ENCODE measurements around the gene SH2D7.

SH2D7 gene

DNA sequence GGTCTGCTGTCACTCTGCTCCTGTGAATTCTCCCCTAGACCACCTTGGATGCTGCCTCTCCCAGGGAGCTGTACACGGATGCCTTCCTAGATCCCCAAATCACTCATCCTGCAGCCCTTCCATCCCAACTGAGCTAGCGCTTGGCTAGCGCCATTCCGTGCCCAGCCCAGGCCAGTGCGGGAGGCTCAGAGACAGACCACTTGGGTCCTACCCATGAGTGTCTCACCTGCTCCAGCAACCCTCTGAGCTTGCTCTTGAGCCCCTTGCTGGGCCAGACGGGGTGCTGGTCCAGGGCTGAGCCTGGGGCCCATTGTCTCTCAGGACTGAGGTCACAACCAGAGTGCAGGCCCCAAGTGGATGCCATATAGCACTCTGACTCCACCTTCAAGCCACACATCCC, 17.7 kb downstream of the SH2D7 start:
- intact Hi-C loops (cut with micrococcal nuclease) = no loop called here
- Mint-ChIP-seq H3K36me3 (ENCODE audit: low read depth) (no peaks in the 10 kb centered on the region), H3K27me3 (peaks cover 2% of the 10 kb centered on the region), H3K4me3 (no peak overlapping the region), H3K27ac (no peak overlapping the region), H3K9me3 (no peaks in the 10 kb centered on the region), H3K4me1 (ENCODE audit: low read depth) (peaks cover 29% of the 10 kb centered on the region)

GRCh38 chr15:78110916-78111475, 18.6 kb downstream of the SH2D7 start:
- Mint-ChIP-seq H3K4me3 (no peak overlapping the region), H3K27me3 (peaks cover 2% of the 10 kb centered on the region), H3K4me1 (ENCODE audit: low read depth) (peaks cover 20% of the 10 kb centered on the region), H3K36me3 (ENCODE audit: low read depth) (no peaks in the 10 kb centered on the region), H3K9me3 (no peaks in the 10 kb centered on the region), H3K27ac (no peak overlapping the region)
- intact Hi-C loops (cut with micrococcal nuclease) = no loop called here

DNA sequence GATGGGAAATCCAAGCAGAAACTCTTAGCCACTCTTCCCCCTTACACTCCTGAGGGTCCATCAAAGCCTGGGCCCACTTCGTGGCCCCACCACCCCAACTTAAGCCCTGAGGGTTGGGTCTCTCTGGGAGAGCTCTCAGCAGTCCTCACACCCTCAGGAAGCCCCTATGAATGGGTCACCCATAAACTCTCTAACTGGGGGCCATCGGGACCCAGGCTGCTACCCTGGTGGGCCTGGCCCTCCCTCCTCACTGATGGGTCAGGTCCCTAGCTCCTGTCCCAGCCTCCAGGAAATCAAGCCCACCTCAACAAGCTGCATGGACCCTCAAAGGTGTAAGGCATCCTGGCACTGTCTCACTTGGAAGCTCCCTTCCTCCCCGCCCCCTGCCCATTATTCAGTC, 19.4 kb downstream of the SH2D7 start:
- no peak overlapping the region for H3K27ac Mint-ChIP-seq
- peaks cover 2% of the 10 kb centered on the region for H3K27me3 Mint-ChIP-seq
- H3K36me3 Mint-ChIP-seq (ENCODE audit: low read depth) = no peaks in the 10 kb centered on the region
- peaks cover 12% of the 10 kb centered on the region for H3K4me1 Mint-ChIP-seq (ENCODE audit: low read depth)
- no peak overlapping the region for H3K4me3 Mint-ChIP-seq
- H3K9me3 Mint-ChIP-seq = no peaks in the 10 kb centered on the region
- intact Hi-C loops (cut with micrococcal nuclease) = no loop called here

DNA sequence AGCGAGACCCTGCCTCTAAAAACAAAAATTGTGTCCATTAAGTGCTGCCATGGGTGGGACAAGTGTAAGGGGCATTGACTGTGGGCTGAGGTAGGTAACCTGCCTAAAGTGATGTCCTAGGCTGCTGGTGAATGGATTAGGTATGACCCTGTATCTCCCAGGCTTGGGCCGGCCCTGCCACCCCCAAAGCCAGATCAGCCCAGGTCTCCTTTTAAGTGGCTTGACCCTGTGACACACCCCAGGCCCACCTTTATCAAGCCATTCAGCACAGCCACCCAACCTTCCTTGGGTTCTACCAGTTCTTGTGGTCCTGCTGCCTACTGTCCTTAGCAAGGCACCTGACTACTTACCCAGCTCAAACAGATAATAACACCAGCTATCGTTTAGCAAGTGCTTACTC, 20.2 kb downstream of the SH2D7 start:
- Mint-ChIP-seq H3K27ac (no peak overlapping the region), H3K4me1 (ENCODE audit: low read depth) (peaks cover 12% of the 10 kb centered on the region), H3K36me3 (ENCODE audit: low read depth) (no peaks in the 10 kb centered on the region), H3K4me3 (no peak overlapping the region), H3K9me3 (no peaks in the 10 kb centered on the region), H3K27me3 (peaks cover 2% of the 10 kb centered on the region)
- intact Hi-C loops (cut with micrococcal nuclease) = no loop called here

- H3K27me3 Mint-ChIP-seq = peaks cover 4% of the 10 kb centered on the region
- H3K36me3 Mint-ChIP-seq (ENCODE audit: low read depth) = no peaks in the 10 kb centered on the region
- no peaks in the 10 kb centered on the region for H3K4me1 Mint-ChIP-seq (ENCODE audit: low read depth)
- intact Hi-C loops (cut with micrococcal nuclease) = no loop called here
- H3K27ac Mint-ChIP-seq = no peak overlapping the region
- no peaks in the 10 kb centered on the region for H3K9me3 Mint-ChIP-seq
- H3K4me3 Mint-ChIP-seq = no peak overlapping the region
Measured at GRCh38 chr15:78120523-78120922, 28.2 kb downstream of the SH2D7 start.

GRCh38 chr15:78125267-78125666, 32.9 kb downstream of the SH2D7 start:
- no peaks in the 10 kb centered on the region for H3K36me3 Mint-ChIP-seq (ENCODE audit: low read depth)
- peaks cover 10% of the 10 kb centered on the region for H3K27me3 Mint-ChIP-seq
- no peak overlapping the region for H3K27ac Mint-ChIP-seq
- intact Hi-C loops (cut with micrococcal nuclease) = no loop called here
- no peak overlapping the region for H3K4me3 Mint-ChIP-seq
- H3K4me1 Mint-ChIP-seq (ENCODE audit: low read depth) = peaks cover 7% of the 10 kb centered on the region
- H3K9me3 Mint-ChIP-seq = no peaks in the 10 kb centered on the region

- Mint-ChIP-seq H3K4me3 (no peak overlapping the region), H3K9me3 (no peaks in the 10 kb centered on the region), H3K36me3 (ENCODE audit: low read depth) (no peaks in the 10 kb centered on the region), H3K4me1 (ENCODE audit: low read depth) (peaks cover 20% of the 10 kb centered on the region), H3K27me3 (peaks cover 17% of the 10 kb centered on the region), H3K27ac (no peak overlapping the region)
- intact Hi-C loops (cut with micrococcal nuclease) = no loop called here
Measured at GRCh38 chr15:78127882-78128281, 35.5 kb downstream of the SH2D7 start.

DNA sequence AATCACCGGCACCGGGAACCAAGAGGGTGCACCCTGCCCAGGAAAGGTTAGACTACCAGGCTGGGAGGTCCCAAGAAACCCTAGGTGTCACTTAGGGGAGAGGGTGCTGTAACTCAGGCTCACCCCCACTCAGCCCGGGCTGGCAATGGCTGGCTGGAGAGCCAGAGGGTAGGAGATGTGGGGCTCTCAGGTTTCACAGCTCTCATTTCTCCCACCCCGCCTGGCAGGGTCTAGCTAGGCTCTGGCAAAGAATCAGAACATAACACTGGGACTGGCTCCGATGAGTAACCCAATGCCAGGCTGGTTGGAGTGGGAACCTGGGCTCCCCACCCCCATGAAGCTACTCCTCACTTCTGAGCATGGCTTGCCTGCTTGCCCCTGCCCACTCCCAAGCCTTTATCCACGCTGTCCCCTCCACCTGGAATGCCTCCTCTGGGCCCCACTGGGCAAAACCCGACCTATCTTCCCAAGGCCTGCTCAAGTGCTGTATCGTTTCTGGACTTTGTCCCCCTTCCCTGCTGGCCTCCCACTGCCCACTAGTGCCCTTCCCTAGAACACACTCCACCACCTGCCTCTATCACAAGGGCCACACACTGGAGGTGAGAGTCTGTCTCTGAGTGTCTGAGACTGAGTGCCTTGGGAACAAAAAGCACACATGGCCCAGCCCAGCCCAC, 36.9 kb downstream of the SH2D7 start:
- intact Hi-C loops (cut with micrococcal nuclease) = no loop called here
- H3K4me1 Mint-ChIP-seq (ENCODE audit: low read depth) = peaks cover 29% of the 10 kb centered on the region
- no peak overlapping the region for H3K27ac Mint-ChIP-seq
- H3K4me3 Mint-ChIP-seq = no peak overlapping the region
- no peaks in the 10 kb centered on the region for H3K9me3 Mint-ChIP-seq
- H3K36me3 Mint-ChIP-seq (ENCODE audit: low read depth) = no peaks in the 10 kb centered on the region
- H3K27me3 Mint-ChIP-seq = peaks cover 17% of the 10 kb centered on the region

- H3K27me3 Mint-ChIP-seq = peaks cover 17% of the 10 kb centered on the region
- no peaks in the 10 kb centered on the region for H3K36me3 Mint-ChIP-seq (ENCODE audit: low read depth)
- no peaks in the 10 kb centered on the region for H3K9me3 Mint-ChIP-seq
- H3K4me1 Mint-ChIP-seq (ENCODE audit: low read depth) = peaks cover 29% of the 10 kb centered on the region
- intact Hi-C loops (cut with micrococcal nuclease) = loop anchor here (5.0 kb wide), 1 partner anchor 112 kb away; no protein-coding TSS in a partner anchor
- H3K4me3 Mint-ChIP-seq = no peak overlapping the region
- no peak overlapping the region for H3K27ac Mint-ChIP-seq
Measured at GRCh38 chr15:78129751-78130287, 37.5 kb downstream of the SH2D7 start.

DNA sequence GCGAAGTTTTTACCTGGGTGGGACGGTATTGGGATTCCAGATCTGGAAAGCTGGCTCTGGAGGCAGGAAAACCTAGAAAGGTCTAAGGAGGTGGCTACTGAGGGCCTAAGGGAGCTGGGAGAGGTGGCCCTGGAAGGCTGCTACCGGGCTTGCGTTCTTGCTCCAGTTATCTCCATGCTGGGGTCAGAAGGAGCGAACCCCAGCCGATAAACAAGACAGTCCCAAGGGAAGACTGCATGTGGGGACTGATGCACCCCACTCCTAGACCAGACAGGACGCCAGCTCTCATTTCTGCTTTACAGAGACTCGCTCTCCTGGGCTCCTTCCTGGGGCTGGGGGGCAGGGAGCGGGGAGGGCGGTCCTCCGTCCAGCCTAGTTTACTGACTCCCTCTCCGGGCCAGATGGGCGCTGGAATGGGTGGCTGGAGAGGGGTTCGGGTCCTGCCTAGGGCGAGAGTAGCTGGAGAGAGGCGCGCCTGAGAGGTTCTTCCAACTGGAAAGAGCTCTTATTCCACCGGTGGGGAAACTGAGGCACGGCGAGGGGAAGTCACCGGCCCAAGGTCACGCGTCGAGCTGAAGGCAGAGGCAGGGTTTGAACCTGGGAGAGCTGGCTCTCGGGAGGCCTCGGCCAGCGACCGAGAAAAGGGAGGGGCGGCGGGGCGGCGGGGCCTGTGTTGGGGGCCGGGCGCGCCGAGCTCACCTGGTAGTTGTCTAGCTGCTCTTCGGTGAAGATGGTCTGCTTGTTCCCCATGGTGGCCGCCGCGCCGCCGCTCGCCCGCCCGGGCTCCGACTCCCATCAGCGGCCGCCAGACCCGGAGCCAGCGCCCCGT, 38.3 kb downstream of the SH2D7 start:
- no peaks in the 10 kb centered on the region for H3K36me3 Mint-ChIP-seq (ENCODE audit: low read depth)
- intact Hi-C loops (cut with micrococcal nuclease) = loop anchor here (1.0 to 5.0 kb wide), 2 partner anchors 65 to 112 kb away; no protein-coding TSS in a partner anchor
- H3K27me3 Mint-ChIP-seq = peaks cover 13% of the 10 kb centered on the region
- peak overlapping the region; percentile 57 for H3K27ac Mint-ChIP-seq
- H3K9me3 Mint-ChIP-seq = no peaks in the 10 kb centered on the region
- peaks cover 29% of the 10 kb centered on the region for H3K4me1 Mint-ChIP-seq (ENCODE audit: low read depth)
- H3K4me3 Mint-ChIP-seq = peak overlapping the region; percentile 79

DNA sequence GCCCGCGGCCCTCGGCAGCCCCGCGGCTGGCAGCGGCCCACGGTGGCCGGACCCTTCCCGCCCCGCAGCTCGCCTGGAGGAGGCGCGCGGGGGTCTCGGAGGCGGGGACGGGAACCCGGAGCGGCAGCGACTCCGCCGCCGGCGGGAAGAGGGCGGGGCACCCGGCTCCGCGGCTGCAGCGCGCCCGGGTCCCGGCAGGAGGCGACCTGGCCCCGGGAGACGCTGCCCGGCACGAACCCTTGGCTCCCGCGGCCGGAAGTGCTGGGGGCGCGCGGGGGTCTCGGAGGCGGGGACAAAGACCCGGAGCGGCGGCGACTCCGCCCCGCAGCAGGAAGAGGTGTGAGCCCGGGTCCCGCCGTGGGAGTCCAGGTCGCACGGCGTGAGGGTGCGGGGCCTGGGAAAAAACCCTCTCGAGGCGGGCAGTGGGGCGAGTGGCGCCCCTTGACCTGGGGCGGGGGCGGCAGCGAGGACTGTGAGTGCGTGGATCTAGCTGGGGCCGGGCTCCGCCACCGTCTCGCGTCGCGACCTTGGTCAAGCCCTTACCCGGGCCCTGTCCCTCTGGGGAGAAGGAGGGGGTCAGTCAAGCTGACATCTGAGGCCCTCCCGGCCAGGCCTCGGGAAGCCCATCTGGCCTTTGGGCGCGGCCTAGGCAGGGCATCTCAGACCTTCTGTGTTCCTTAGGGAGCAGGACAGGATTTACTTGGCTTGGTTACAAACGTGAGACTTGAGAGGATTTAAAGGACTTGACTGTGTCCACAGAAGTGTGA, 39.1 kb downstream of the SH2D7 start, which contains the start of gene CIB2:
Gene CIB2, minus strand, starts transcription at position 151 of the 767 bp plus-strand sequence. CDS start 230 bp downstream, outside the sequence.
- intact Hi-C loops (cut with micrococcal nuclease) = loop anchor here (1.0 to 5.0 kb wide), 2 partner anchors 64 to 111 kb away; no protein-coding TSS in a partner anchor
- H3K27ac Mint-ChIP-seq = peak within 1 kb of the TSS; percentile 82
- peaks cover 13% of the 10 kb centered on the region for H3K27me3 Mint-ChIP-seq
- peaks cover 29% of the 10 kb centered on the region for H3K4me1 Mint-ChIP-seq (ENCODE audit: low read depth)
- H3K4me3 Mint-ChIP-seq = peak within 1 kb of the TSS; percentile 79
- H3K36me3 Mint-ChIP-seq (ENCODE audit: low read depth) = no peaks in the 10 kb centered on the region
- no peaks in the 10 kb centered on the region for H3K9me3 Mint-ChIP-seq

DNA sequence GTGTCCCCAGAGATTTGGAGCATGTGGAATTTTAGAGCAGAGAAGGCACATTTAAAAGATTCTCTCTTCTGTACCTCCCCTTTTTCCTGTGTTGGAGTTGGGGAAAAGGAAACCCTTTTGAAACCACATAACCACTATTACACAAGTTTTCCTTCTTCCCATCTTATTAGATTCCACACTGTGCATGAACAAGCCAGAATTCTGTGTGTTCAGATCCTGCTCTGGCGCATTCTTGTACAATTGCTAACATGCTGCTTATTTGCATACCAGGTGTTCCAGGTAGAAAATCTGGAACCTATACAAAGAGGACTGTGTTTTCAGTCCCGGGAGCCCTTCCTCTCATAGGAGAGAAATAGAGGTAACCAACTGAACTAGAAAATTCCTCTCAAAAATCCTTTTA, 41.4 kb downstream of the SH2D7 start:
- H3K9me3 Mint-ChIP-seq = no peaks in the 10 kb centered on the region
- H3K27ac Mint-ChIP-seq = no peak overlapping the region
- intact Hi-C loops (cut with micrococcal nuclease) = loop anchor here (5.0 kb wide), 1 partner anchor 108 kb away; no protein-coding TSS in a partner anchor
- no peaks in the 10 kb centered on the region for H3K36me3 Mint-ChIP-seq (ENCODE audit: low read depth)
- peaks cover 13% of the 10 kb centered on the region for H3K27me3 Mint-ChIP-seq
- no peak overlapping the region for H3K4me3 Mint-ChIP-seq
- H3K4me1 Mint-ChIP-seq (ENCODE audit: low read depth) = peaks cover 23% of the 10 kb centered on the region

GRCh38 chr15:78139578-78139977, 47.2 kb downstream of the SH2D7 start:
- Mint-ChIP-seq H3K4me3 (no peak overlapping the region), H3K27ac (no peak overlapping the region), H3K9me3 (no peaks in the 10 kb centered on the region), H3K4me1 (ENCODE audit: low read depth) (no peaks in the 10 kb centered on the region), H3K36me3 (ENCODE audit: low read depth) (no peaks in the 10 kb centered on the region), H3K27me3 (no peaks in the 10 kb centered on the region)
- intact Hi-C loops (cut with micrococcal nuclease) = no loop called here
